ENCODE measurements around the gene SPG11. TPM values are rescaled to one million over a fixed set of nuclear protein-coding genes. Genes with fewer than 3 reads are reported as not detected.

Gene SPG11
- total and polyA plus RNA-seq, 10 of the 15 experiments (the other 5 are each of a cell fraction or from before 2014, with no cell fraction given) = 22.1 to 85.1 (median 47.2) TPM

DNA sequence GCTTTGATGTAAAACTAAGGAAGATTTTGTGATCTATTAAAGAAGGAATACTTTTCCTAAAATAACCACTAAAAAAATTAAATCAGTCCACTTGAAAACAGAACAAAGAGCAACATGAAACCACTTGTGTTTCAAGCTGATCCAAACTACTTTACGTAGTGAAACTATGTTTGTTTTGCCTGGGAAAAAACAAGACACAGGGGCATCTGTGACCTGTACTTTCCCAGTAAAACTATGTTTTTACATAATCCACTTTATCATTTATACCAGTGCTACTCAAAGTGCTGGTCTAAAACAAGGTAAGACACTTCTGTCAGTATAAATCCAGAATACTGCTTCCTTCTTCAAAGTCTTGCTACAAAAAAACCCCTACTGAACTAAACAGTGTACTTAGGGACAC, 56.7 kb downstream of the SPG11 start:
- no TSS peak for BruUV-seq (replicated peaks)
- Histone ChIP-seq H3K4me1 (ENCODE audit: control insufficient read depth, insufficient read depth, low read length) (no peaks in the 10 kb centered on the region), H3K9ac (ENCODE audit: control insufficient read depth, insufficient read depth, low read length) (no peak overlapping the region), H2AFZ (ENCODE audit: control insufficient read depth, low read depth, low read length) (no peak overlapping the region), H3K79me2 (ENCODE audit: control insufficient read depth, insufficient read depth, low read length) (no peaks in the 10 kb centered on the region), H4K20me1 (ENCODE audit: control insufficient read depth, insufficient read depth) (no peaks in the 10 kb centered on the region), H3K9me3 (replicated peaks; ENCODE audit: control insufficient read depth, insufficient read depth, low read length) (no peaks in the 10 kb centered on the region), H3K27me3 (replicated peaks in 1 of 2; ENCODE audit: control insufficient read depth in 2 of 2, insufficient read depth in 2 of 2, low read length in 1 of 2) (no peaks in the 10 kb centered on the region), H3K4me3 (no peak overlapping the region), H3K36me3 (ENCODE audit: control insufficient read depth in 2 of 2, insufficient read depth in 2 of 2, low read length in 1 of 2) (peaks cover 0 to 21% of the 10 kb centered on the region in 2 experiments), H3K4me2 (ENCODE audit: control insufficient read depth, insufficient read depth) (no peak overlapping the region), H3K27ac (ENCODE audit: control insufficient read depth, insufficient read depth) (no peak overlapping the region)
- ChIA-PET CTCF (interaction anchor here (1.0 kb wide), 1 partner anchor 8 kb away, joined by 3 read pairs; no protein-coding TSS in a partner anchor), SMC1A (ENCODE audit: uncharacterized antibody, unreplicated experiment) (interaction anchor here (0.8 kb wide), 1 partner anchor 14 kb away, joined by 4 read pairs; no protein-coding TSS in a partner anchor), POLR2A (interaction anchor here (0.6 kb wide), 1 partner anchor 709 kb away, joined by 3 read pairs; no protein-coding TSS in a partner anchor), RAD21 (ENCODE audit: unreplicated experiment) (no interaction called here)
- FAIRE-seq (no peak), ATAC-seq (no peak), DNase-seq (ENCODE audit: low read depth, low spot score) (no peak)
- intact Hi-C loops (cut with micrococcal nuclease; ENCODE audit: unreplicated experiment) = no loop called here
- 97% methylated on average over 1 of the region's 1 CpG for WGBS (ENCODE audit: insufficient coverage, insufficient replicate concordance, low lambda C conversion rate, missing lambda C conversion rate)
- in situ Hi-C loops (cut with MboI) = no loop called here
- TF ChIP-seq PML (IDR thresholded peaks at IDR 0.05; ENCODE audit: low read length) = no peak
- TF ChIP-seq, protein P1, sequence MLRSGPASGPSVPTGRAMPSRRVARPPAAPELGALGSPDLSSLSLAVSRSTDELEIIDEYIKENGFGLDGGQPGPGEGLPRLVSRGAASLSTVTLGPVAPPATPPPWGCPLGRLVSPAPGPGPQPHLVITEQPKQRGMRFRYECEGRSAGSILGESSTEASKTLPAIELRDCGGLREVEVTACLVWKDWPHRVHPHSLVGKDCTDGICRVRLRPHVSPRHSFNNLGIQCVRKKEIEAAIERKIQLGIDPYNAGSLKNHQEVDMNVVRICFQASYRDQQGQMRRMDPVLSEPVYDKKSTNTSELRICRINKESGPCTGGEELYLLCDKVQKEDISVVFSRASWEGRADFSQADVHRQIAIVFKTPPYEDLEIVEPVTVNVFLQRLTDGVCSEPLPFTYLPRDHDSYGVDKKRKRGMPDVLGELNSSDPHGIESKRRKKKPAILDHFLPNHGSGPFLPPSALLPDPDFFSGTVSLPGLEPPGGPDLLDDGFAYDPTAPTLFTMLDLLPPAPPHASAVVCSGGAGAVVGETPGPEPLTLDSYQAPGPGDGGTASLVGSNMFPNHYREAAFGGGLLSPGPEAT (IDR thresholded peaks at IDR 0.05; ENCODE audit: low read depth) = no peak
- no peak for TF ChIP-seq IKZF1 (conservative IDR thresholded peaks at IDR 0.05)
- TF ChIP-seq, protein P2, sequence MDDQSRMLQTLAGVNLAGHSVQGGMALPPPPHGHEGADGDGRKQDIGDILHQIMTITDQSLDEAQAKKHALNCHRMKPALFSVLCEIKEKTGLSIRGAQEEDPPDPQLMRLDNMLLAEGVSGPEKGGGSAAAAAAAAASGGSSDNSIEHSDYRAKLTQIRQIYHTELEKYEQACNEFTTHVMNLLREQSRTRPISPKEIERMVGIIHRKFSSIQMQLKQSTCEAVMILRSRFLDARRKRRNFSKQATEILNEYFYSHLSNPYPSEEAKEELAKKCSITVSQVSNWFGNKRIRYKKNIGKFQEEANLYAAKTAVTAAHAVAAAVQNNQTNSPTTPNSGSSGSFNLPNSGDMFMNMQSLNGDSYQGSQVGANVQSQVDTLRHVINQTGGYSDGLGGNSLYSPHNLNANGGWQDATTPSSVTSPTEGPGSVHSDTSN (IDR thresholded peaks at IDR 0.05; ENCODE audit: insufficient replicate concordance, low read depth, low read length) = no peak
- TF ChIP-seq, protein P3, sequence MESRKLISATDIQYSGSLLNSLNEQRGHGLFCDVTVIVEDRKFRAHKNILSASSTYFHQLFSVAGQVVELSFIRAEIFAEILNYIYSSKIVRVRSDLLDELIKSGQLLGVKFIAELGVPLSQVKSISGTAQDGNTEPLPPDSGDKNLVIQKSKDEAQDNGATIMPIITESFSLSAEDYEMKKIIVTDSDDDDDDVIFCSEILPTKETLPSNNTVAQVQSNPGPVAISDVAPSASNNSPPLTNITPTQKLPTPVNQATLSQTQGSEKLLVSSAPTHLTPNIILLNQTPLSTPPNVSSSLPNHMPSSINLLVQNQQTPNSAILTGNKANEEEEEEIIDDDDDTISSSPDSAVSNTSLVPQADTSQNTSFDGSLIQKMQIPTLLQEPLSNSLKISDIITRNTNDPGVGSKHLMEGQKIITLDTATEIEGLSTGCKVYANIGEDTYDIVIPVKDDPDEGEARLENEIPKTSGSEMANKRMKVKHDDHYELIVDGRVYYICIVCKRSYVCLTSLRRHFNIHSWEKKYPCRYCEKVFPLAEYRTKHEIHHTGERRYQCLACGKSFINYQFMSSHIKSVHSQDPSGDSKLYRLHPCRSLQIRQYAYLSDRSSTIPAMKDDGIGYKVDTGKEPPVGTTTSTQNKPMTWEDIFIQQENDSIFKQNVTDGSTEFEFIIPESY (IDR thresholded peaks at IDR 0.05) = no peak
- no peak for TF ChIP-seq SREBF2 (IDR thresholded peaks at IDR 0.05; ENCODE audit: low read length)
- TF ChIP-seq, protein P4, sequence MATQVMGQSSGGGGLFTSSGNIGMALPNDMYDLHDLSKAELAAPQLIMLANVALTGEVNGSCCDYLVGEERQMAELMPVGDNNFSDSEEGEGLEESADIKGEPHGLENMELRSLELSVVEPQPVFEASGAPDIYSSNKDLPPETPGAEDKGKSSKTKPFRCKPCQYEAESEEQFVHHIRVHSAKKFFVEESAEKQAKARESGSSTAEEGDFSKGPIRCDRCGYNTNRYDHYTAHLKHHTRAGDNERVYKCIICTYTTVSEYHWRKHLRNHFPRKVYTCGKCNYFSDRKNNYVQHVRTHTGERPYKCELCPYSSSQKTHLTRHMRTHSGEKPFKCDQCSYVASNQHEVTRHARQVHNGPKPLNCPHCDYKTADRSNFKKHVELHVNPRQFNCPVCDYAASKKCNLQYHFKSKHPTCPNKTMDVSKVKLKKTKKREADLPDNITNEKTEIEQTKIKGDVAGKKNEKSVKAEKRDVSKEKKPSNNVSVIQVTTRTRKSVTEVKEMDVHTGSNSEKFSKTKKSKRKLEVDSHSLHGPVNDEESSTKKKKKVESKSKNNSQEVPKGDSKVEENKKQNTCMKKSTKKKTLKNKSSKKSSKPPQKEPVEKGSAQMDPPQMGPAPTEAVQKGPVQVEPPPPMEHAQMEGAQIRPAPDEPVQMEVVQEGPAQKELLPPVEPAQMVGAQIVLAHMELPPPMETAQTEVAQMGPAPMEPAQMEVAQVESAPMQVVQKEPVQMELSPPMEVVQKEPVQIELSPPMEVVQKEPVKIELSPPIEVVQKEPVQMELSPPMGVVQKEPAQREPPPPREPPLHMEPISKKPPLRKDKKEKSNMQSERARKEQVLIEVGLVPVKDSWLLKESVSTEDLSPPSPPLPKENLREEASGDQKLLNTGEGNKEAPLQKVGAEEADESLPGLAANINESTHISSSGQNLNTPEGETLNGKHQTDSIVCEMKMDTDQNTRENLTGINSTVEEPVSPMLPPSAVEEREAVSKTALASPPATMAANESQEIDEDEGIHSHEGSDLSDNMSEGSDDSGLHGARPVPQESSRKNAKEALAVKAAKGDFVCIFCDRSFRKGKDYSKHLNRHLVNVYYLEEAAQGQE (IDR thresholded peaks at IDR 0.05; ENCODE audit: low read depth, low read length) = no peak
- TF ChIP-seq, protein P5, sequence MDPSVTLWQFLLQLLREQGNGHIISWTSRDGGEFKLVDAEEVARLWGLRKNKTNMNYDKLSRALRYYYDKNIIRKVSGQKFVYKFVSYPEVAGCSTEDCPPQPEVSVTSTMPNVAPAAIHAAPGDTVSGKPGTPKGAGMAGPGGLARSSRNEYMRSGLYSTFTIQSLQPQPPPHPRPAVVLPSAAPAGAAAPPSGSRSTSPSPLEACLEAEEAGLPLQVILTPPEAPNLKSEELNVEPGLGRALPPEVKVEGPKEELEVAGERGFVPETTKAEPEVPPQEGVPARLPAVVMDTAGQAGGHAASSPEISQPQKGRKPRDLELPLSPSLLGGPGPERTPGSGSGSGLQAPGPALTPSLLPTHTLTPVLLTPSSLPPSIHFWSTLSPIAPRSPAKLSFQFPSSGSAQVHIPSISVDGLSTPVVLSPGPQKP (IDR thresholded peaks at IDR 0.05; ENCODE audit: low read depth, low read length) = no peak
- TF ChIP-seq, protein P6, sequence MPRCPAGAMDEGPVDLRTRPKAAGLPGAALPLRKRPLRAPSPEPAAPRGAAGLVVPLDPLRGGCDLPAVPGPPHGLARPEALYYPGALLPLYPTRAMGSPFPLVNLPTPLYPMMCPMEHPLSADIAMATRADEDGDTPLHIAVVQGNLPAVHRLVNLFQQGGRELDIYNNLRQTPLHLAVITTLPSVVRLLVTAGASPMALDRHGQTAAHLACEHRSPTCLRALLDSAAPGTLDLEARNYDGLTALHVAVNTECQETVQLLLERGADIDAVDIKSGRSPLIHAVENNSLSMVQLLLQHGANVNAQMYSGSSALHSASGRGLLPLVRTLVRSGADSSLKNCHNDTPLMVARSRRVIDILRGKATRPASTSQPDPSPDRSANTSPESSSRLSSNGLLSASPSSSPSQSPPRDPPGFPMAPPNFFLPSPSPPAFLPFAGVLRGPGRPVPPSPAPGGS (IDR thresholded peaks at IDR 0.05; ENCODE audit: borderline replicate concordance, insufficient read depth, low read depth, low read length, poor library complexity, severe bottlenecking) = no peak
